GM20000 (cell line): ENCODE data around the gene SNN.

Experiments
- DNase-seq: peaks from one replicate; pipeline ENCODE4 v3.0.0; 2012; ENCODE audit warnings: low spot score
- CTCF ChIP-seq: IDR thresholded peaks from 2 replicates; pipeline ENCODE4 v1.5.1; 2012; ENCODE audit warnings: mild to moderate bottlenecking, control low read depth; ENCODE audit errors: extremely low read depth, missing control alignments

Gene SNN

GRCh38 chr16:11691235-11691634 is 23.0 kb downstream of the SNN start:
- DNase-seq, result no peak
- no peak for TF ChIP-seq CTCF

- DNase-seq, result no peak
- no peak for TF ChIP-seq CTCF
Measured at GRCh38 chr16:11691771-11692170, 23.5 kb downstream of the SNN start.

- no peak for TF ChIP-seq CTCF
- DNase-seq, result no peak
Measured at GRCh38 chr16:11692171-11692570, 23.9 kb downstream of the SNN start.

GRCh38 chr16:11692651-11693050 is 24.4 kb downstream of the SNN start:
- TF ChIP-seq CTCF, result no peak
- no peak for DNase-seq

- TF ChIP-seq CTCF, result no peak
- no peak for DNase-seq
Measured at GRCh38 chr16:11696266-11697012, 28.2 kb downstream of the SNN start.

- no peak for DNase-seq
- TF ChIP-seq CTCF, result no peak
Measured at GRCh38 chr16:11697319-11697718, 29.1 kb downstream of the SNN start.

GRCh38 chr16:11698271-11698689 is 30.0 kb downstream of the SNN start:
- TF ChIP-seq CTCF, result no peak
- no peak for DNase-seq
